ENCODE data around the gene METTL17.
"Not testable (repeated sequence)": the region's sequence is repeated elsewhere in the genome, so short reads cannot be mapped to it uniquely, and the experiment has no call there.

Gene METTL17

DNA sequence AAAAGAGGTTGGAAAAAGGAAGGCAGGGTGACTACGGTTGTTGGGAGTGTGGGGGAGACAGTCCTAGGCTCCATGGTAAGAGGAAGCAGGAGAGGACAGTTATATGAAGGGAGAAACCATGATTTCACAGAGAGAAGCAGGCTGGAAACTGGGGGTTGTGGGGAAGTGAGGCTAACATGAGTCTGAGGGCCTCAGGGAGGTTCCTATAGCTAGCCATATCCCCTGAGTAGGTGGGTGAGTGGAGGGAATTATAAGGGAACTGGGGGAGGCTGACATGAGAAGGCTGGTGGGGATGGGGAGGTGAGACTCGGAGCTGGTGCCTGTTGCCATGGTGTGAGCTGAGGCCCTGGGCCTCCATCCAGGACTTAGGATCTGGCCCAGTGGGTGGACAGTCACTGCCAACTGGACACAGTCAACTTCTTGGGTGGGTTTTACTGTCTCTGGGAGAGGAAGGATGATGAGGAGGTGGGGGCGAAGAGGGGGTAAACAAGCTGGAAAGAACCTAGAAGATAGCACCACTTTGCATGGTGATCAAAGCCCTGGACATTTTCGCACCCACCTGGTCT lies 43.4 kb downstream of the METTL17 start:
- no peaks in the 10 kb centered on the region for H3K9me3 ChIP-seq (replicated peaks in 1 of 11)
- H3K36me3 ChIP-seq = no peaks in the 10 kb centered on the region
- no peak overlapping the region for H3K4me3 ChIP-seq
- H4K20me1 ChIP-seq = no peaks in the 10 kb centered on the region
- TF ChIP-seq Cebpa-rat (IDR thresholded peaks at IDR 0.05) = no peak
- no peak overlapping the region for H3K9ac ChIP-seq
- no peak overlapping the region for H3K27ac ChIP-seq
- H3K4me2 ChIP-seq = peak overlapping the region in 2 of 11 experiments; percentile 7 to 11; a peak in 1 of 22 replicates
- H3K27me3 ChIP-seq = no peaks in the 10 kb centered on the region
- H3K4me1 ChIP-seq = peaks cover 0 to 14% (median 3%) of the 10 kb centered on the region in 10 experiments; a peak in 6 of 20 replicates

DNA sequence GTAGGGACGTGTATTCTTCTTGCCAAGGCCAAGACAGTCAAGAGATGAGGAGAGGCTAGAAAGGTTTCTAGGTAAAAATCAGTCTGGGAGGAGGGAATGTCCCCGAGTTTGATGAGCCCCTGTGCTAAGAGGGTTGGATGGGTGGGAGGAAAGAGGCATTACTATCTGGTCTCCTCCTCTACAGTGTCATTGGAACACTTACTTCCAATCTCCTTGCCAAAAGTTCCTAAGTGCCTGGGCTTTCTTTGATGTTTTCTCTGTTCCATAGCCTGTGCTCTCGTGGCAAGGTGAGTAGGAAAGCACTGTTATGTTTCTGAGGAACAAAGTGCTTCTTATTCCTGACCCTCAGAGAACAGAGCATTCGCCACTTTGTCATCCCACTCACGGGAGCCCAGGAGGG lies 44.9 kb downstream of the METTL17 start, which contains the start of gene RNASE13:
TSS of gene RNASE13 (minus strand) at position 101 of the 400 bp plus-strand sequence. CDS start 519 bp downstream, outside the sequence.
- Histone ChIP-seq H3K27me3 (no peaks in the 10 kb centered on the region), H3K27ac (no peak within 1 kb of the TSS), H3K4me3 (no peak within 1 kb of the TSS), H3K9me3 (replicated peaks in 1 of 11) (no peaks in the 10 kb centered on the region), H3K4me1 (peaks cover 0 to 18% (median 3%) of the 10 kb centered on the region in 10 experiments; a peak in 7 of 20 replicates), H4K20me1 (no peaks in the 10 kb centered on the region), H3K36me3 (no peaks in the 10 kb centered on the region), H3K9ac (no peak within 1 kb of the TSS), H3K4me2 (0 out of 22 replicates have a peak within 1 kb of the TSS, but pooled peaks of 2 of the 11 experiments have one; percentile 6 to 11)
- no peak for TF ChIP-seq Cebpa-rat (IDR thresholded peaks at IDR 0.05)

DNA sequence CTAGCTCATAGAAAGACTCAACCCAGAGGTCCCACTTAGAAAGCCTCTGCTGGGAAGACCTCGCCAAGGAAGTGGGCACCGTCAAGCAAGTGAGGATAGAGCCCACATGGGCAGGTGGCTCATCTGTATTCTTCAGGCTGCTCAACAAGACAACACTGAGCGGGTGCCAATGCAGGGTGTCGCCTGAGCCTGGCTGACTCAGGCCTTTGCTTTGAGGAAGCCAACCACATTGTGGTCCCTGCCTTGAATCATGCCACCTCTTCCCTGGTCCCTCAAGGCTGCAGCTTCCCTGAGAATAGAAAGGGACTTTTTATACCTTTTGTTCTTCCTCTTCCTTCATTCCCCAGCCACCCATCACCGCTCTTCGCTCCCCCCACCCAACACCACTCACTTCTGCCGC lies 47.0 kb downstream of the METTL17 start:
- no peak overlapping the region for H3K27ac ChIP-seq
- H3K4me2 ChIP-seq = peak overlapping the region in 1 of 11 experiments; percentile 11; a peak in 1 of 22 replicates
- no peaks in the 10 kb centered on the region for H3K9me3 ChIP-seq (replicated peaks in 1 of 11)
- H3K4me1 ChIP-seq = peaks cover 0 to 24% (median 5%) of the 10 kb centered on the region in 10 experiments; a peak in 8 of 20 replicates
- H3K27me3 ChIP-seq = no peaks in the 10 kb centered on the region
- H3K36me3 ChIP-seq = no peaks in the 10 kb centered on the region
- no peak overlapping the region for H3K9ac ChIP-seq
- H4K20me1 ChIP-seq = no peaks in the 10 kb centered on the region
- no peak for TF ChIP-seq Cebpa-rat (IDR thresholded peaks at IDR 0.05)
- no peak overlapping the region for H3K4me3 ChIP-seq

DNA sequence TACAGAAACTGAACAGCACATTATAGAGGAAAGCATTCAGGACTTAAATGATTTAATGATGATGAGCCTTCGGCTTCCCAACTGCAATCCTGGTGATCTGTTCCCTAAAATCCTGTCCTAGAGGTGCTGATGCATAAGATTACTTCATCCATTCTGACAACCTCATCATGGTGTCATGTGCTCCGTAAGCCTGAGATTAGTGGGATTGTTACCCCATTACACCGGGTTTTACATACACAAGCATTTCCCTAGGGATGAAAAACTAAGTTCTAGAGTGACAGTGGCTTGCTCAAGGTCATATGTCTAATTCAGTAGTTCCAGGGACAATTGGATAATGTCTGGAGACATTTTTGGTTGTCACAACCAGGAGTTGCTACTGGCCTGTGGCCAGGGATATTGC lies 47.4 kb downstream of the METTL17 start:
- H4K20me1 ChIP-seq = no peaks in the 10 kb centered on the region
- no peak overlapping the region for H3K4me3 ChIP-seq
- no peak for TF ChIP-seq Cebpa-rat (IDR thresholded peaks at IDR 0.05)
- H3K9me3 ChIP-seq (replicated peaks in 1 of 11) = no peaks in the 10 kb centered on the region
- H3K4me1 ChIP-seq = peaks cover 0 to 28% (median 5%) of the 10 kb centered on the region in 10 experiments; a peak in 8 of 20 replicates
- H3K27me3 ChIP-seq = no peaks in the 10 kb centered on the region
- H3K9ac ChIP-seq = no peak overlapping the region
- no peak overlapping the region for H3K27ac ChIP-seq
- H3K36me3 ChIP-seq = no peaks in the 10 kb centered on the region
- H3K4me2 ChIP-seq = no peak overlapping the region

DNA sequence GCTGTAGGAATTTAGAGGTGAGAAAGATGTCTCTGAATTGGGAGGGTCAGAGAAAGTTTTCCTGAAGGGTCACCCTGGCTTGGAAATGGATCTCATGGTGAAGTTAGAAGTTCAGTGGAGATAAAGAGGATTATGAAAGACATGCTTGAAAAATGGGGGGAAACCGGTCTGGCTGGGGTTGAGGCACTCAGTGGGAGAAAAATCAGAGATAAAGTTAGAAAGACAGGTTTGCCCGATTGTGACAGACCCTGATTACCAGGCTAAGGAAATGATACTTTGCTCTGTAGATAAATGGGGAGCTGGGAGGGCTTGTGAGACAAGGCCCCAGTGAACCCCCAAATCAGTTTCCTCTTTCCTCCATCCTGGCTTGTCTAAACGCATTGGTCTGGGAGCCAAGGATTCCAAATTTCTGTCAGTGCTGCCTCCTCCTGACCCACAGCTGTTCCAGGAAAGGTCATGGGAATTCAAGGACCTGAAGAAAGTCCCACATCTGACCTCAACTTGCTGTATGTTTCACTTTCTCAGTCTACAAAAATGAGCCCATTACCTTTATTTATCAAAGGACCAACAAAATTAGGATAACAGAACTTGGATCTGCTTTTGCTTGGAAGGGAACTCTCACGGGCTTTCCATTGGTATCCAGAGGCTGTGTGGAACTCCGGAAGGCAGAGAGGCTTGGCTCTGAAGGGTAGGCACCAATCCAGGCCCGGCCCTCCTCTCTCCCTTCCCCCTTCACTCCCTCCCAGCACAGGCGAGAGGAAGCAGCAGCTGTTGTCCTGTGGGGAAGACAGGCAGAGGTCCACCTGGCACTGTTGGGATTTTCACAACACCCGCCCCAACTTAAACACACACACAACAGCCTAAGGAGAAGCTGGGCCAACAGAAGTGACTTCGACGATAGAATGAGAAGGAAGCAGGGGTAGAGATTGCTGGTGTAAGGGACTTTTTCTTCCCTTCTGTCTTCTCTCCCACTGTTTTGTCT lies 49.0 kb downstream of the METTL17 start:
- Histone ChIP-seq H3K4me3 (no peak overlapping the region), H3K27ac (no peak overlapping the region), H4K20me1 (no peaks in the 10 kb centered on the region), H3K4me1 (peaks cover 0 to 34% (median 12%) of the 10 kb centered on the region in 10 experiments; a peak in 12 of 20 replicates), H3K9me3 (replicated peaks in 1 of 11) (no peaks in the 10 kb centered on the region), H3K36me3 (no peaks in the 10 kb centered on the region), H3K27me3 (no peaks in the 10 kb centered on the region), H3K4me2 (peak overlapping the region in 2 of 11 experiments; percentile 29 to 32; a peak in 2 of 22 replicates), H3K9ac (no peak overlapping the region)
- no peak for TF ChIP-seq Cebpa-rat (IDR thresholded peaks at IDR 0.05)

DNA sequence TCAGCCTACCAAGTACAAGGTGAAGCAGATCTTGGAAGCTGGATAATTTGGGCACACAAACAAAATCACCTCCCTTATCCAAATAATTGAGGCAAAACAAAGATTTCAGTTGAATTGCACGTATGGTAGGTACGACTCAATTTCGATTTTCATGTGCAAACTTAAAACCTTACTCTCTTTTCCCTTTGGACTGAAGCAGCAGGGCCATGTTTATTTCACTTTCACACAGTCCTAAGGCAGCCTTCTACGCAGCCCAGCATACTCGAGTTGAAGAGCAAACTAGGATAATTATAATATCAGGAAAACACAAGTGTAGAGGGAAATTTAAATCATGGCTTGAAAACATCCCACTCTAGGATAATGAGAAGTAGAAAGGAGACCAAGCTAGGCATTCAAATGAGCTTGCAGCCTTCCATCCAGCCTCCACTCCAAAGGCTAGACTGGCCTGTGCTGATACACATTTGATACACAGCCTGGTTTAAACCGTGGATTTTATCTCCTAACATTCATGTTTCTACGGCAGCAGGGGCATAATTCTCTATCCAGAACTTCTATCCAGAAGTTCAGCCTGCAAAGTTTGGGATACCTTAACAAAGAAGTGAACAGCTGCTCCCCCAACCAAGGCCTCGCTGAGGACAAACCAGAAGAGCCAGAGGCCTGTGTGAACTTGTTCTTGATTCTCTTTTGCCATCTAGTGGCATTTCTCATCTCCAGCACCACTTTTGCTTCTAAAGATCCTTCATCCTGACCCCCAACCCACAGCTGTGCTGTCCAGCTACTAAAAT lies 50.0 kb downstream of the METTL17 start:
- H3K9ac ChIP-seq = peak overlapping the region in 1 of 11 experiments; percentile 34; a peak in 2 of 22 replicates
- TF ChIP-seq Cebpa-rat (IDR thresholded peaks at IDR 0.05) = no peak
- H3K27ac ChIP-seq = no peak overlapping the region
- no peaks in the 10 kb centered on the region for H3K27me3 ChIP-seq
- no peaks in the 10 kb centered on the region for H4K20me1 ChIP-seq
- H3K4me3 ChIP-seq = no peak overlapping the region
- no peaks in the 10 kb centered on the region for H3K9me3 ChIP-seq (replicated peaks in 1 of 11)
- H3K4me1 ChIP-seq = peaks cover 9 to 44% (median 21%) of the 10 kb centered on the region in 10 experiments
- H3K4me2 ChIP-seq = peak overlapping the region in 2 of 11 experiments; percentile 29 to 32; a peak in 1 of 22 replicates
- H3K36me3 ChIP-seq = no peaks in the 10 kb centered on the region

DNA sequence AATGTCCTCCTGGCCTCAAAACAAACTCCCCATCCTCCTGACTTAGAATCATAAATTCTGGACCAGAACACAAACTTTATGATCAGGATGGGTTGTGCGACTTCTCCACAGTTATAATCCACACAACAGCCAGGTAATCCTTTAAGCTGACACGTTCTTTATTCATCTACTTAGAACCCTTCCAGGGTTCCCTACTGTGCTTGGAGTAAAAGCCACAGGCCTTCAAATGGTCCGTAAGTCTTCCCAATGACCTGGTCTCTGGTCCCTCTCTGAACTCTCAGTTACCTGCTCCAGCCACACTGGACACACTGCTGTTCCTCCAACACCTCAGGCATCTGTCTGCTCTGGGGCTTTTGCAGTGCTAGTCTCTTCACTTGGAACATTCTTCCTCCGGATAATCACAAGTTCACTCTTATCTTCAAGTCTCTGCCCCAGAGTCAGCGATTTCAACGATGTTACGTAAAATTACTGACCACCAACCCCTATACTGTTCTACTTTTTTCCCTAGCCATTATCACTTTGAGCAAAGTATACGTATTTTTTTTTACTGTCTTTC lies 50.7 kb downstream of the METTL17 start:
- no peaks in the 10 kb centered on the region for H4K20me1 ChIP-seq
- H3K27ac ChIP-seq = no peak overlapping the region
- no peaks in the 10 kb centered on the region for H3K36me3 ChIP-seq
- no peak overlapping the region for H3K4me3 ChIP-seq
- no peaks in the 10 kb centered on the region for H3K9me3 ChIP-seq (replicated peaks in 1 of 11)
- H3K4me2 ChIP-seq = no peak overlapping the region
- no peaks in the 10 kb centered on the region for H3K27me3 ChIP-seq
- no peak for TF ChIP-seq Cebpa-rat (IDR thresholded peaks at IDR 0.05)
- H3K9ac ChIP-seq = no peak overlapping the region
- H3K4me1 ChIP-seq = peaks cover 11 to 44% (median 24%) of the 10 kb centered on the region in 10 experiments

DNA sequence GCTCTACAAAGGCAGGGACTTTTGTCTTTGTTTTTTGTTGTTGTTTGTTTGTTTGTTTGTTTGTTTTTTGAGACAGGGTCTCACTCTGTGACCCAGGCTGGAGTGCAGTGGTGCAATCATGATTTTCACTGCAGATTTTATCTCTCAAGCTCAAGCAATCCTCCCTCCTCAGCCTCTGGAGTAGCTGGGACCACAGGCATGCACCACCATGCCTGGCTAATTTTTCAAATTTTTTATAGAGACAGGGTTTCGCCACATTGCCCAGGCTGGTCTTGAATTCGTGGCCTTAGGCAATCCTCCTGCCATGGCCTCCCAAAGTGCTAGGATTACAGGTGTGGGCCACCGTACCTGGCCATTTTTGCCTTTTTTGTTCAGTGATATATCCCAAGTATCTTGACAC lies 51.2 kb downstream of the METTL17 start:
- not testable (repeated sequence) for H3K4me2 ChIP-seq; H3K4me3 ChIP-seq; H3K9ac ChIP-seq; H3K9me3 ChIP-seq (replicated peaks in 1 of 11); H3K36me3 ChIP-seq; H3K27me3 ChIP-seq; H3K27ac ChIP-seq; H4K20me1 ChIP-seq
- H3K4me1 ChIP-seq = peaks cover 11 to 44% (median 24%) of the 10 kb centered on the region in 10 experiments
